ENCODE data around the gene SLC7A8. TPM values are rescaled to one million over a fixed set of nuclear protein-coding genes. Genes with fewer than 3 reads are reported as not detected.

Gene SLC7A8
- total and polyA plus RNA-seq, 3 donors from 2014 or later = 73.5 to 94.2 (median 78.2) TPM

DNA sequence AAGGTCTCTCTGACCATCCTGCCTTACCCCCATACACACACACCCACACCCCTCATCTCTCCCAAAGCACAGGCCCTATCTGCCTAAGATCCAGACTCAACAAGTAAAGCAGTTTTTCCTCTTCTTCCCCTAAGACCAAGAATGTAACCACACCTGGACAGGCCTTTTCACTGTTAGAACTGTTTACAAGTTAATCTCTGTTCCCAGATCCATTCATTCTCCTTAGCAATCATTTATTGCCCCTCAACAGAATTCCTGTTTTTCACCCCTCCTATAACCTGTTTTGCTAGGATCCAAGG is 76.8 kb downstream of the SLC7A8 start:
- no peak for TF ChIP-seq POLR2A (IDR thresholded peaks at IDR 0.05)
- TF ChIP-seq, protein P1, sequence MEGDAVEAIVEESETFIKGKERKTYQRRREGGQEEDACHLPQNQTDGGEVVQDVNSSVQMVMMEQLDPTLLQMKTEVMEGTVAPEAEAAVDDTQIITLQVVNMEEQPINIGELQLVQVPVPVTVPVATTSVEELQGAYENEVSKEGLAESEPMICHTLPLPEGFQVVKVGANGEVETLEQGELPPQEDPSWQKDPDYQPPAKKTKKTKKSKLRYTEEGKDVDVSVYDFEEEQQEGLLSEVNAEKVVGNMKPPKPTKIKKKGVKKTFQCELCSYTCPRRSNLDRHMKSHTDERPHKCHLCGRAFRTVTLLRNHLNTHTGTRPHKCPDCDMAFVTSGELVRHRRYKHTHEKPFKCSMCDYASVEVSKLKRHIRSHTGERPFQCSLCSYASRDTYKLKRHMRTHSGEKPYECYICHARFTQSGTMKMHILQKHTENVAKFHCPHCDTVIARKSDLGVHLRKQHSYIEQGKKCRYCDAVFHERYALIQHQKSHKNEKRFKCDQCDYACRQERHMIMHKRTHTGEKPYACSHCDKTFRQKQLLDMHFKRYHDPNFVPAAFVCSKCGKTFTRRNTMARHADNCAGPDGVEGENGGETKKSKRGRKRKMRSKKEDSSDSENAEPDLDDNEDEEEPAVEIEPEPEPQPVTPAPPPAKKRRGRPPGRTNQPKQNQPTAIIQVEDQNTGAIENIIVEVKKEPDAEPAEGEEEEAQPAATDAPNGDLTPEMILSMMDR (IDR thresholded peaks at IDR 0.05) = no peak
- H3K9me3 ChIP-seq = no peaks in the 10 kb centered on the region
- no peaks in the 10 kb centered on the region for H3K27me3 ChIP-seq
- intact Hi-C loops (cut with DNase I; ENCODE audit: low total_unique reads) = no loop called here
- no peak overlapping the region for H3K27ac ChIP-seq
- H3K4me1 ChIP-seq = no peaks in the 10 kb centered on the region
- DNase-seq = no peak
- H3K4me3 ChIP-seq = no peak overlapping the region
- H3K36me3 ChIP-seq (ENCODE audit: low read depth, missing control alignments) = no peaks in the 10 kb centered on the region

DNA sequence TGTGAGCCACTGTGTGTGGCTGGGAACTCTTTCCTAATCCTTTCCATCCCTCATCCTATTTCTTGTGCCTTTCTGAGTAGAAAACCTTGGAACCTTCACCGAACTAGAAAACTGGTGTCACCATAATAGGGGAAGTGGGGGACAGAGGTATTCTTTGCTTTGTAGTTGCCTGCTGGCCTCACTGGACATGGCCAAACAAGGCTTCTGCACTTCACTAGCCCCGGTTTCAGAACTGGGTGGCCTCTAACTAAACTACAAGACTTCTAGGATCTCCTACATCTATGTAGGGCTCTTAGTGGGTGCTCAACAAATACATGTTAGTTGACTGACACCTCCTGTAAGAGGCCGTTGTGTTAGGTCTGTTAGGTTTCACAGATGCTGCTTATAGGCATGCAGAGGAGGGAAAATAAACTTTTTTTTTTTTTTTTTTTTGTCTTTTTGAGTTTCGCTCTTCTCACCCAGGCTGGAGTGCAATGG is 78.1 kb downstream of the SLC7A8 start:
- no peaks in the 10 kb centered on the region for H3K9me3 ChIP-seq

DNA sequence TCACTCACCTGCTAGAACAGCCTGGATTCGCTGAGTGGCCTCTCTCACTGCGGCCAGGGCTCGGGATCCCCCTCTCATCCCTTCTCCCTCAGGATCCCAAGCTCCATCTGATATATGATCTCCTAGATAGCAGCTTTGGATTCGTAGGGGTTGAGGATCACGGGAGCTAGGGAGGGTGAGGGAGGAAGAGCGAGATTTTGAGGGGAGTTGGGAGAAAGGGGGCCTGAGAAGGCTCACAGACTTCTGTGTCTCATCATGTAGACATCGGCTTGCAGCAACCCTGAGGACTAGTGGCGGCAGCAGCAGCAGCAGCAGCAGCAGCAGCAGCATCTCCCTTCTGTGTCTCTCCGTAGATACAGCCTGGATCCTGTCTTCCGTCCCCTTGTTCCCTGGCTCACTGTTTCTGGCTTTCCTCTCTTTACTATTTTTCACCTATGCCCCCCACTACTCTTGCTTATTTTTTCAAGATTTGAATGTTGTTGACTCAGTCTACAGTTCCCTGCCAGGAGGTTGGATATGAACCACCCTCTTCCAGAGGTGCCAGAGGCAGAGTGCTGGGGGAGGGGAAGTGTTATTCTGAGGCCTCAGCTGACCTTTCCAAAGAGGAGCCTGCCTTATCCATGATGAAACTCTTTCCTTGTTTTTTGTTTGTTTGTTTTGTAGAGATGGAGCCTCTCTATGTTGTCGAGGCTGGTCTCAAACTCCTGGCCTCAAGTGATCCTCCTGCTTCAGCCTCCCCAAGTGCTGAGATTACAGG is 78.7 kb downstream of the SLC7A8 start, which contains the start of gene CIROP:
Gene CIROP, minus strand, starts transcription at position 399 of the 757 bp plus-strand sequence. Its CDS starts 69 bp downstream, at position 330.
- Histone ChIP-seq H3K36me3 (ENCODE audit: low read depth, missing control alignments) (no peaks in the 10 kb centered on the region), H3K27me3 (no peaks in the 10 kb centered on the region), H3K9me3 (no peaks in the 10 kb centered on the region), H3K27ac (no peak within 1 kb of the TSS), H3K4me1 (no peaks in the 10 kb centered on the region), H3K4me3 (no peak within 1 kb of the TSS)
- WGBS, 2 donors = 73 to 75% methylated on average over 11 of the region's 11 CpGs
- no peak for DNase-seq
- TF ChIP-seq, protein P1 (IDR thresholded peaks at IDR 0.05) = no peak
- no peak for TF ChIP-seq POLR2A (IDR thresholded peaks at IDR 0.05)
- intact Hi-C loops (cut with DNase I; ENCODE audit: low total_unique reads) = no loop called here

More for the DNA sequence above, 78.1 kb downstream of the SLC7A8 start:
- DNase-seq = no peak
- Histone ChIP-seq H3K4me3 (no peak overlapping the region), H3K27ac (no peak overlapping the region), H3K27me3 (no peaks in the 10 kb centered on the region), H3K4me1 (no peaks in the 10 kb centered on the region), H3K36me3 (ENCODE audit: low read depth, missing control alignments) (no peaks in the 10 kb centered on the region)
- no peak for TF ChIP-seq POLR2A (IDR thresholded peaks at IDR 0.05)
- TF ChIP-seq, protein P1 (IDR thresholded peaks at IDR 0.05) = no peak
- 90 to 93% methylated on average over 4 of the region's 4 CpGs for WGBS, 2 donors
- intact Hi-C loops (cut with DNase I; ENCODE audit: low total_unique reads) = no loop called here

DNA sequence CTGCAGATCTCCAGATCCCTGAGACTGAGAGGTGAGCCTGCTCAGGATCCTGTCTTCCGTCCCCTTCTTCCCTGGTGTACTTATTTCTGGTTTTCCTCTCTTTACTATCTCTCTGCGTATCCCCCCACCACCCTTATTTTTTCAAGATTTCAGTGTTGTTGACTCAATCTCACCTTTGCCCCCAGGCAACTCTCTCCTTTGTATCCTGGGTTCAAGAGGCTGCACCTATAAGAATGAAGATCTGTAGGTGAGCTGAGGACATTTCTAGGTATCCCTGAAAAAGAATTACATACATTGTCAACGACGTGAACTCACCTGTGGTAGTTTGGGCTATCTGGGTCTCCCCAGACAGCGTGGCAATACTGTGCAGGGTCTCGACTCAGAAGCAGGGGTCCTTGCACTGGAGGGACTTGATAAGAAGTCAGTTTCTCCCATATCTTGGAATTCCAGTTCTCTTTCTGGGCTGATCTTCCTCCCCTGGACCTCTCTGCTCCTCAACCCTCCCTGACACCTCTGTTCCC is 79.3 kb downstream of the SLC7A8 start:
- no peaks in the 10 kb centered on the region for H3K27me3 ChIP-seq
- TF ChIP-seq, protein P1 (IDR thresholded peaks at IDR 0.05) = no peak
- TF ChIP-seq POLR2A (IDR thresholded peaks at IDR 0.05) = no peak
- no peaks in the 10 kb centered on the region for H3K4me1 ChIP-seq
- no peaks in the 10 kb centered on the region for H3K36me3 ChIP-seq (ENCODE audit: low read depth, missing control alignments)
- 90 to 93% methylated on average over 4 to 6 of the region's 6 CpGs for WGBS, 2 donors
- intact Hi-C loops (cut with DNase I; ENCODE audit: low total_unique reads) = no loop called here
- H3K9me3 ChIP-seq = no peaks in the 10 kb centered on the region
- H3K4me3 ChIP-seq = no peak overlapping the region
- H3K27ac ChIP-seq = no peak overlapping the region
- DNase-seq = no peak

DNA sequence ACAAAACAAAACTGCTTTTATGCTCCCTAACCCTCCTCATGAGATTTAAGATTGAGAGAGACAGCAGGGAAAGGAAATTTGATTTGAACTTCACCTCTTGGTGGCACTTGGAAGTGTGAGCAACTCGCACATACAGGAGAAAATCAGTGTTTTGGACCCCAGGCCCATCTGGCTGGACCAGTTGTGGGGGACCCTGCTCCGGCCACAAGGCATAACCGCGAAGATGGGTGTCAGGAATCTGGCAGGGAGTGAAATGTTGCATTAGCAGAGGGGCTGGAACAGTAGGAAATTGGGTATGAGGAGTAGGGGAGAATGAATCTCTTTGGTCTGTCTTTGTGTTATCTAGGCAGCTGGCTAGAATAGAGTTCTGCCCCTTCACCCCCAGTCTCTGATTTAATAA is 79.9 kb downstream of the SLC7A8 start:
- intact Hi-C loops (cut with DNase I; ENCODE audit: low total_unique reads) = no loop called here
- H3K27ac ChIP-seq = no peak overlapping the region
- H3K36me3 ChIP-seq (ENCODE audit: low read depth, missing control alignments) = no peaks in the 10 kb centered on the region
- H3K27me3 ChIP-seq = no peaks in the 10 kb centered on the region
- H3K4me1 ChIP-seq = no peaks in the 10 kb centered on the region
- DNase-seq = no peak
- 84 to 86% methylated on average over 4 of the region's 4 CpGs for WGBS, 2 donors
- H3K9me3 ChIP-seq = no peaks in the 10 kb centered on the region
- TF ChIP-seq, protein P1 (IDR thresholded peaks at IDR 0.05) = no peak
- TF ChIP-seq POLR2A (IDR thresholded peaks at IDR 0.05) = no peak
- H3K4me3 ChIP-seq = no peak overlapping the region

Data from testis (tissue), 3 donors.